GM23338 (cell line): Measurements from ENCODE around the gene CCAR1. TPM values are rescaled to one million over a fixed set of nuclear protein-coding genes. Genes with fewer than 3 reads are reported as not detected.
"Not testable (repeated sequence)": the region's sequence is repeated elsewhere in the genome, so short reads cannot be mapped to it uniquely, and the experiment has no call there.

Experiments
- ATAC-seq: fragments of 200-7000 bp; cut with Tn5 transposase; 3 replicates; pipeline ENCODE4 v1.9.1; 2020
- DNase-seq: peaks from one replicate; pipeline ENCODE4 v3.0.0-alpha.2; 2015; ENCODE audit warnings: low spot score
- H2AFZ ChIP-seq: fragments of 200-600 bp; sonication (generic); 2 replicates; pipeline ENCODE4 v1.8.0; 2016; ENCODE audit warnings: antibody characterized with exemption, mild to moderate bottlenecking, moderate library complexity
- H3F3A ChIP-seq: fragments of 200-600 bp; sonication (generic); replicated peaks from 2 replicates; pipeline ENCODE4 v1.8.0; 2017; ENCODE audit warnings: antibody characterized with exemption, mixed run types, low read depth
- H3K27ac ChIP-seq: fragments of 200-600 bp; sonication (generic); 2 replicates; pipeline ENCODE4 v1.6.1; 2016; ENCODE audit warnings: low read depth
- H3K27me3 ChIP-seq: fragments of 200-600 bp; sonication (generic); 2 replicates; pipeline ENCODE4 v1.8.0; 2016; ENCODE audit warnings: mild to moderate bottlenecking, mixed run types, moderate library complexity; ENCODE audit not compliant: insufficient read depth
- H3K36me3 ChIP-seq: fragments of 200-600 bp; sonication (generic); 2 replicates; pipeline ENCODE4 v1.8.0; 2016; ENCODE audit warnings: mild to moderate bottlenecking; ENCODE audit not compliant: insufficient read depth
- H3K4me1 ChIP-seq: fragments of 200-600 bp; sonication (generic); 2 replicates; pipeline ENCODE4 v1.8.0; 2016; ENCODE audit warnings: mild to moderate bottlenecking, moderate library complexity; ENCODE audit not compliant: insufficient read depth
- H3K4me2 ChIP-seq: fragments of 200-600 bp; sonication (generic); 2 replicates; pipeline ENCODE4 v1.7.1; 2017; ENCODE audit warnings: mixed run types
- H3K4me3 ChIP-seq: fragments of 200-600 bp; sonication (generic); 2 replicates; pipeline ENCODE4 v1.6.1; 2016; ENCODE audit warnings: mixed run types
- H3K79me2 ChIP-seq: fragments of 200-600 bp; sonication (generic); replicated peaks from 2 replicates; pipeline ENCODE4 v1.8.0; 2017; ENCODE audit warnings: mild to moderate bottlenecking; ENCODE audit not compliant: insufficient read depth
- H3K9me2 ChIP-seq: fragments of 200-600 bp; sonication (generic); 2 replicates; pipeline ENCODE4 v1.8.0; 2017; ENCODE audit not compliant: insufficient read depth
- H4K20me1 ChIP-seq: fragments of 200-600 bp; sonication (generic); replicated peaks from 2 replicates; pipeline ENCODE4 v1.8.0; 2017; ENCODE audit warnings: mild to moderate bottlenecking; ENCODE audit not compliant: insufficient read depth
- H3K27ac Mint-ChIP-seq: 2 replicates; pipeline ENCODE4 v1.8.0; 2020; ENCODE audit warnings: inconsistent platforms, mild to moderate bottlenecking, moderate library complexity, mixed read lengths
- H3K27me3 Mint-ChIP-seq: 3 replicates; pipeline ENCODE4 v1.8.0; 2022; ENCODE audit warnings: low read depth, mild to moderate bottlenecking, moderate library complexity, mixed read lengths, inconsistent platforms; ENCODE audit not compliant: insufficient read depth, poor library complexity
- H3K36me3 Mint-ChIP-seq: 3 replicates; pipeline ENCODE4 v1.8.0; 2021; ENCODE audit warnings: low read depth, mild to moderate bottlenecking, inconsistent platforms, moderate library complexity, mixed read lengths
- H3K4me1 Mint-ChIP-seq: 3 replicates; pipeline ENCODE4 v1.8.0; 2020; ENCODE audit warnings: mild to moderate bottlenecking, inconsistent platforms, mixed read lengths
- H3K4me3 Mint-ChIP-seq: 3 replicates; pipeline ENCODE4 v1.8.0; 2021; ENCODE audit warnings: moderate library complexity, mild to moderate bottlenecking, inconsistent platforms, mixed read lengths
- H3K9me3 Mint-ChIP-seq: 3 replicates; pipeline ENCODE4 v1.8.0; 2020; ENCODE audit warnings: moderate library complexity, mild to moderate bottlenecking, inconsistent platforms, mixed read lengths
- CREB1 ChIP-seq: fragments of 250-450 bp; sonication (Bioruptor Pico); IDR thresholded peaks from 2 replicates; pipeline ENCODE4 v1.5.0; 2020; ENCODE audit warnings: low read depth, mild to moderate bottlenecking, moderate library complexity
- NANOG ChIP-seq: IDR thresholded peaks from 2 replicates; pipeline ENCODE4 v1.6.1; 2016; ENCODE audit warnings: antibody characterized with exemption, borderline replicate concordance
- POLR2AphosphoS5 ChIP-seq: IDR thresholded peaks from 2 replicates; pipeline ENCODE4 v1.6.1; 2016; ENCODE audit warnings: antibody characterized with exemption, low read depth
- polyA plus RNA-seq: library from polyadenylated mRNA; unstranded; fragments of >200 nt; fragmentation: Nextera tagmentation; extraction: Ambion mirVana; gene quantifications from 2 replicates; pipeline ENCODE4 v1.2.1, GENCODE V29; 2016
- total RNA-seq: library from RNA; depleted of rRNA; stranded (reverse); fragments of >200 nt; shearing (Covaris generic); gene quantifications from 2 replicates; pipeline ENCODE4 v1.2.3, GENCODE V29; 2014
- TF ChIP-seq, protein P1 (sequence below): fragments of 250-450 bp; sonication (Bioruptor Pico); IDR thresholded peaks from 2 replicates; pipeline ENCODE4 v1.5.0; 2020; ENCODE audit warnings: mild to moderate bottlenecking, moderate library complexity
- TF ChIP-seq, protein P2 (sequence below): IDR thresholded peaks from 2 replicates; pipeline ENCODE4 v1.6.1; 2016; ENCODE audit warnings: antibody characterized with exemption

Gene CCAR1
- total and polyA plus RNA-seq, 2 experiments from 2014 or later, result 118 to 121 TPM

DNA sequence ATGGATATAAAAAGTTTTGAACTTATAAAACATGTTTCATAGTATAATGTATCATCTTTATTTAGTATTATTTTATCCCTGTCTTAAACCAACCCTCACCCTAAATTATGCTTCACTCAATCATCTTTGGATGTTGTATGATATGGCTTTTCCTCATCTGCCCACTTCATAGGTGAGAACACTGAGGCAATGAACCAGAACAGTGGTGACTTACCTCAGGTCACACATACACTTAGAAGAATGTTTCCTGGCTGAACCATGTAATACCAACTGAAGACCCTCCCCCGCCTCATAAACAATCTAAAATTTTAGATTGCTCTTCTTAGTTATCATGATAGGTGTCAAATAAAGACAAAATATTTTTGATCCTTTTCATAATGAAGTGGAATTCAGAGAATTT lies 83.7 kb downstream of the CCAR1 start (continued):
- TF ChIP-seq, protein P1, sequence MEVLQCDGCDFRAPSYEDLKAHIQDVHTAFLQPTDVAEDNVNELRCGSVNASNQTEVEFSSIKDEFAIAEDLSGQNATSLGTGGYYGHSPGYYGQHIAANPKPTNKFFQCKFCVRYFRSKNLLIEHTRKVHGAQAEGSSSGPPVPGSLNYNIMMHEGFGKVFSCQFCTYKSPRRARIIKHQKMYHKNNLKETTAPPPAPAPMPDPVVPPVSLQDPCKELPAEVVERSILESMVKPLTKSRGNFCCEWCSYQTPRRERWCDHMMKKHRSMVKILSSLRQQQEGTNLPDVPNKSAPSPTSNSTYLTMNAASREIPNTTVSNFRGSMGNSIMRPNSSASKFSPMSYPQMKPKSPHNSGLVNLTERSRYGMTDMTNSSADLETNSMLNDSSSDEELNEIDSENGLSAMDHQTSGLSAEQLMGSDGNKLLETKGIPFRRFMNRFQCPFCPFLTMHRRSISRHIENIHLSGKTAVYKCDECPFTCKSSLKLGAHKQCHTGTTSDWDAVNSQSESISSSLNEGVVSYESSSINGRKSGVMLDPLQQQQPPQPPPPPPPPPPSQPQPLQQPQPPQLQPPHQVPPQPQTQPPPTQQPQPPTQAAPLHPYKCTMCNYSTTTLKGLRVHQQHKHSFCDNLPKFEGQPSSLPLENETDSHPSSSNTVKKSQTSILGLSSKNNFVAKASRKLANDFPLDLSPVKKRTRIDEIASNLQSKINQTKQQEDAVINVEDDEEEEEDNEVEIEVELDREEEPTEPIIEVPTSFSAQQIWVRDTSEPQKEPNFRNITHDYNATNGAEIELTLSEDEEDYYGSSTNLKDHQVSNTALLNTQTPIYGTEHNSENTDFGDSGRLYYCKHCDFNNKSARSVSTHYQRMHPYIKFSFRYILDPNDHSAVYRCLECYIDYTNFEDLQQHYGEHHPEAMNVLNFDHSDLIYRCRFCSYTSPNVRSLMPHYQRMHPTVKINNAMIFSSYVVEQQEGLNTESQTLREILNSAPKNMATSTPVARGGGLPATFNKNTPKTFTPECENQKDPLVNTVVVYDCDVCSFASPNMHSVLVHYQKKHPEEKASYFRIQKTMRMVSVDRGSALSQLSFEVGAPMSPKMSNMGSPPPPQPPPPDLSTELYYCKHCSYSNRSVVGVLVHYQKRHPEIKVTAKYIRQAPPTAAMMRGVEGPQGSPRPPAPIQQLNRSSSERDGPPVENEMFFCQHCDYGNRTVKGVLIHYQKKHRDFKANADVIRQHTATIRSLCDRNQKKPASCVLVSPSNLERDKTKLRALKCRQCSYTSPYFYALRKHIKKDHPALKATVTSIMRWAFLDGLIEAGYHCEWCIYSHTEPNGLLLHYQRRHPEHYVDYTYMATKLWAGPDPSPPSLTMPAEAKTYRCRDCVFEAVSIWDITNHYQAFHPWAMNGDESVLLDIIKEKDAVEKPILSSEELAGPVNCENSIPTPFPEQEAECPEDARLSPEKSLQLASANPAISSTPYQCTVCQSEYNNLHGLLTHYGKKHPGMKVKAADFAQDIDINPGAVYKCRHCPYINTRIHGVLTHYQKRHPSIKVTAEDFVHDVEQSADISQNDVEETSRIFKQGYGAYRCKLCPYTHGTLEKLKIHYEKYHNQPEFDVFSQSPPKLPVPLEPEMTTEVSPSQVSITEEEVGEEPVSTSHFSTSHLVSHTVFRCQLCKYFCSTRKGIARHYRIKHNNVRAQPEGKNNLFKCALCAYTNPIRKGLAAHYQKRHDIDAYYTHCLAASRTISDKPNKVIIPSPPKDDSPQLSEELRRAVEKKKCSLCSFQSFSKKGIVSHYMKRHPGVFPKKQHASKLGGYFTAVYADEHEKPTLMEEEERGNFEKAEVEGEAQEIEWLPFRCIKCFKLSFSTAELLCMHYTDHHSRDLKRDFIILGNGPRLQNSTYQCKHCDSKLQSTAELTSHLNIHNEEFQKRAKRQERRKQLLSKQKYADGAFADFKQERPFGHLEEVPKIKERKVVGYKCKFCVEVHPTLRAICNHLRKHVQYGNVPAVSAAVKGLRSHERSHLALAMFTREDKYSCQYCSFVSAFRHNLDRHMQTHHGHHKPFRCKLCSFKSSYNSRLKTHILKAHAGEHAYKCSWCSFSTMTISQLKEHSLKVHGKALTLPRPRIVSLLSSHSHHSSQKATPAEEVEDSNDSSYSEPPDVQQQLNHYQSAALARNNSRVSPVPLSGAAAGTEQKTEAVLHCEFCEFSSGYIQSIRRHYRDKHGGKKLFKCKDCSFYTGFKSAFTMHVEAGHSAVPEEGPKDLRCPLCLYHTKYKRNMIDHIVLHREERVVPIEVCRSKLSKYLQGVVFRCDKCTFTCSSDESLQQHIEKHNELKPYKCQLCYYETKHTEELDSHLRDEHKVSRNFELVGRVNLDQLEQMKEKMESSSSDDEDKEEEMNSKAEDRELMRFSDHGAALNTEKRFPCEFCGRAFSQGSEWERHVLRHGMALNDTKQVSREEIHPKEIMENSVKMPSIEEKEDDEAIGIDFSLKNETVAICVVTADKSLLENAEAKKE, result no peak
- TF ChIP-seq, protein P2, sequence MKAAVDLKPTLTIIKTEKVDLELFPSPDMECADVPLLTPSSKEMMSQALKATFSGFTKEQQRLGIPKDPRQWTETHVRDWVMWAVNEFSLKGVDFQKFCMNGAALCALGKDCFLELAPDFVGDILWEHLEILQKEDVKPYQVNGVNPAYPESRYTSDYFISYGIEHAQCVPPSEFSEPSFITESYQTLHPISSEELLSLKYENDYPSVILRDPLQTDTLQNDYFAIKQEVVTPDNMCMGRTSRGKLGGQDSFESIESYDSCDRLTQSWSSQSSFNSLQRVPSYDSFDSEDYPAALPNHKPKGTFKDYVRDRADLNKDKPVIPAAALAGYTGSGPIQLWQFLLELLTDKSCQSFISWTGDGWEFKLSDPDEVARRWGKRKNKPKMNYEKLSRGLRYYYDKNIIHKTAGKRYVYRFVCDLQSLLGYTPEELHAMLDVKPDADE, result no peak
- no peak for TF ChIP-seq NANOG
- no peak for TF ChIP-seq POLR2AphosphoS5
- TF ChIP-seq CREB1 (CRISPR knock-in tag), result no peak

DNA sequence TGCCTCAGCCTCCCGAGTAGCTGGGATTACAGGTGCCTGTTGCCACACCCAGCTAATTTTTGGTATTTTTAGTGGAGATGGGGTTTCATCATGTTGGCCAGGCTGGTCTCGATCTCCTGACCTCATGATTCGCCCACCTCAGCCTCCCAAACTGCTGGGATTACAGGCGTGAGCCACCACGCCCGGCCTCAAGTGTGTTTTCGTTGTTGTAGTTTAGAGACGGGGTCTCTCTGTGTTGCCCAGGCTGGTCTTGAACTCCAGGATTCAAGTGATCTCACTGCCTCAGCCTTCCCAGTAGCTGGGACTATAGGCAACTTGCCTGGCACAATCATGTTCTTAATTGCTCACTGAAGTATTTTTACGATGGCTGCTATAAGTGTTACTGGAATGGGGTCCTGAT lies 89.8 kb downstream of the CCAR1 start:
- H3K27me3 ChIP-seq, H3K4me3 Mint-ChIP-seq, H4K20me1 ChIP-seq, H3F3A ChIP-seq, H3K4me1 ChIP-seq, H2AFZ ChIP-seq, H3K9me2 ChIP-seq, H3K4me3 ChIP-seq, DNase-seq, H3K4me1 Mint-ChIP-seq, H3K27ac Mint-ChIP-seq, H3K4me2 ChIP-seq, H3K36me3 Mint-ChIP-seq, H3K27ac ChIP-seq, H3K36me3 ChIP-seq, H3K79me2 ChIP-seq, ATAC-seq, H3K9me3 Mint-ChIP-seq, H3K27me3 Mint-ChIP-seq: not testable (repeated sequence)
